Inflammatory macrophage treated with lipopolysaccharide for 1 hour (primary cell): ENCODE results near the gene CEACAM1.
"Not testable (repeated sequence)": the region's sequence is repeated elsewhere in the genome, so short reads cannot be mapped to it uniquely, and the experiment has no call there.

Experiments used
- DNase-seq, 2 donors: peaks; one replicate each; pipeline ENCODE4 v3.0.0-alpha.2; 2020 to 2022

The CEACAM1 gene

DNA sequence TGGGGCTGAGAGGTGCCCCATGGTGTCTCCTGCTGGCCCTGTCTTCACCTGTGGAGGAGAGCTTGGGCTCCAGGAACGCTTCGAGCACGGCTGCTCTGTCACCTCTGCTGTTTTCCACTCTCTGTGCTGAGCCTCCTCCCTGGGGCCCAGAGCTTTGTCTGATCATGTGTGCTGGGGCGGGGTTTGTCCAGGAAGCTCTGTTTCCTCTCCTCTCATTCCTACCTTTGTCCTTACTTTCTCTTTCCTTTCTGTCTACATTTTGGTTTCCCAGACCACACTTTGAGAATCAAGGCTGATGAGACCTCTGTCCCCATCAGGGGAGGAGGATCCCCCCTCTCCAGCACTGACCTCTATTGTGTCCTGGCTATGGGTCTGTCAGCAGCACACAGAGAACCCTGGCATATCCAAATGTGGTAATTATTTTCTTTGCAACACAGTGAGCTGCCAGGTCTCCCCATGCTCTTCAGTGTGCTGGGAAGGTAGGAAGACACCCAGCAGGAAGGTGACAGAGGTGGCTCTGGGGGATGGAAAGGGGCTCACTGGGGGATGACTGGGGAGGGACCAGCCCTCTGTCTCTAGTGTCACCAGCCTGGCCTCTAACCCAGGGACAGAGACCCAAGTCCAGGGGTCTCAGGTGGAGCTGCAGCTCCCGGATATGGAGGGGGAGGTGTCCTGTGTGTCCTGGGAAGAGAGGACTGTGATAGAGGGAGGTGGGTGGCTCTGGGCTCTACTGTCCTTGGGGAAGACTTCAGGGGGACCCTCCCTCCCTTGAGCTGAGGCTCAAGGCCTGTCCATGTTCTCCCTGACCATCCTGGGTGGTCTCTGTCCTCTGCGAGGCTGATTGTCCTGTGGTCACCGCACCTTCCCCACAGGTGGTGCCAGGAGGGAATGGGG lies at the start of gene CEACAM1:
Gene CEACAM1, minus strand, starts transcription at position 128 of the 894 bp plus-strand sequence. Its CDS starts 107 bp downstream, at position 21.
- peak; percentile 10 to 33 for DNase-seq

DNA sequence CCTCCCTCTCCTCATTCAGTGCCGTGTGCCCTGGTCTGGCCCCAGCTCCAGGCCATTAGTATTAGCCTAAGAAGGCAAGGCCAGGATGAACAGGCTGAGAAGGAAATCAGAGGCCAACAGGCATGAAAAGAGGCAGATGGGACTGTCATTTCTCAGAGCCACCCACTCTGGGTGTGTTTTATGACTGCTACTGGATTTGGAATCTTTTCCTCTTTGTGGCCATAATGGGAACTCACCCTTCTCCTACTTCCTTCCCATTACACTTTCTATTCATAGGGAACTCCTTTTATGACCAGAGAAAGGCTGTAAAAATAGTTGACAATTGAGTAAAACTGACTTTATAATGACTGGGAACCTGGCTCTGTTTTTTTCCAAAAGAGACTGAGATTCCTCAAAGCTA lies 48.7 kb upstream of the CEACAM1 start:
- peak; percentile 48 to 56 for DNase-seq

DNA sequence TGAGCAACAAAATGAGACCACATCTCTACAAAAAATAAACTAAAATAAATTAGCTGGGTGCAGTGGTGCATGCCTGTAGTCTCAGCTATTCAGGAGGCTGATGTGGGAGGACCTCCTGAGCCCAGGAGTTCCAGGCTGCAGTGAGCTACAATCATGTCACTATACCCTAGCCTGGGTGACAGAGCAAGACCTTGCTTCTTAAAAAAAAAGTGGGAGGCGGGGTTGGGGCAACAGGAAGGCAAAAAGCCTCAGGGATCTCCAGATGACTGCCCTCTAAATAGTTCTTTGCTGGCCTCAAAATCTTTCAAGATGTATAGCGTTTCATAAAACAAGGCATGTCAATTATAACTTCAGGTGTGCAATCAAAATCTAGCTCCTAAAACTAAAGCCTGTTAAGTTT lies 48.0 kb upstream of the CEACAM1 start:
- DNase-seq, result no peak

DNA sequence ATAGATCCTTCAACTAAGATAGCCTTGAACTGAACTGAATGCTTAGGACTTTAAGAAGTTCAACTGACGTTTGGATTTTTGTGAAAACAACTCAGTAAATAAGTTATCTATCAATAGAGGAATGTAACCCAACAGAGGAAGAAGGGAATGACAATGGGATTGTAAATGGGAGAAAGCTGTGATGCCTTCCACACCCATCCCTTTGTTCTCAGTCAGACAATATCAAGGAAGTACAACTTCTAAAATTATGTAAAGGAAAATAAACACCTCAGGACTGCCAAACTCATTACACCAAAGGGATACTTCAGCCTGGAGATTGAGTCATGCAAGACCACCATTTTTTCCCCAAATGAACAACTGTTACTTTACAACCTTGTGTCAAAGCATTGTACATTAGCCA lies 45.4 kb upstream of the CEACAM1 start:
- no peak for DNase-seq

DNA sequence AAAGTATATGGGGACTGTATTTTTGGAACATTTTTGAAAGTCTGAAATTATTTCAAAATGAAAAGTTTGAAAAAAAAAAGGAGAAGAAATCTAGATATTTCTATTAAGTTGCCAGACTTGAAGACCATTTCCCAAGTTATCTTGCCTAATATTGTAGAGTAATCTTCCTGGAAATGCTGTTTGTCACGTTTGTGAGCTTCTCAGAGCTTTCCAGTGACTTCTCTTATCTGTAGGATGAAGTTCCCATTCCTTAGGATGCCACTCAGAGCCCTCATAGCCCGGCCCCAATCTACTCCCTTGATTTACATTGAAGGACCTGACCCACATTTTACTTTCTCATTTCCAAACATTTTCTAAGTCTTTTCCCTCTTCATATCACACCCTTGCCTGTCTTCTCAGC lies 42.8 kb upstream of the CEACAM1 start:
- DNase-seq, result peak; percentile 45 to 68

DNA sequence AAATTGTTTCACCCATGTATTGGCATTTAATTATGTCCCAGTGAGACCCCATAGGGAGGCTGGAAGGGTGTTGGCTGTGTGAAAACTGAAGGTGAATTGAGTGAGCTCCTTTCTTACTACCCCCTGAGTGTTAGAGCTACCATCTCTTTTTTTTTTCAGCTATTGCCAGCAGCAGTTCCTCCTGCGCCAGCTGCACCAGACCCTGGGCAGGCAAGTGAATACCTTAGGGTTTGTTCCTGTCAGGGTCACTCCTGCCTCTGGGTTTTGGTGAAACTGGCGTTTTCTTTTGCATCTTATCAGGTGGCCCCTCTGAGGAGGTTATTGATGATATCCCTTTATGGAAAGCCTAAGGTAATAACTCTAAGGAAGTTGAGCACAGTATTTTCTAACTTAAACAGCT lies 40.9 kb upstream of the CEACAM1 start:
- no peak for DNase-seq

DNA sequence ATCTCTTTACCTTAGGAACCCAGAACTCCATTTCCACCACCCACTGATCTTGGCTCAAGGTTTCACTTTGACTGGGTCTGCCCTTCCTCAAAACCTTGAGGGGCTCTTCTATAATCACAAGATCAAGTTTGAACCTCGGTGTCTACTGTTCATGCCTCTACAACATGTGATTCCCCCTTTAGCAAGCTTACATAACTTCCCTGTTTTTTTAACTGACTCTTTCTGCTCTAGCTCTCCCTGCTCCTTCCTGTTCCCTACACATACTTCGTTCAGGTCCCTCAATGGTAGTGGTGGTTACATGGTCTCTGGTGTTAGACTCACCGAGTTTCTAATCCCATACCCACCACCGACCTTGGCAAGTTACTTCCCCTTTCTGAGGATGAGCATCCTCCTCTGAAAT lies 39.7 kb upstream of the CEACAM1 start:
- peak; percentile 50 to 59 for DNase-seq

DNA sequence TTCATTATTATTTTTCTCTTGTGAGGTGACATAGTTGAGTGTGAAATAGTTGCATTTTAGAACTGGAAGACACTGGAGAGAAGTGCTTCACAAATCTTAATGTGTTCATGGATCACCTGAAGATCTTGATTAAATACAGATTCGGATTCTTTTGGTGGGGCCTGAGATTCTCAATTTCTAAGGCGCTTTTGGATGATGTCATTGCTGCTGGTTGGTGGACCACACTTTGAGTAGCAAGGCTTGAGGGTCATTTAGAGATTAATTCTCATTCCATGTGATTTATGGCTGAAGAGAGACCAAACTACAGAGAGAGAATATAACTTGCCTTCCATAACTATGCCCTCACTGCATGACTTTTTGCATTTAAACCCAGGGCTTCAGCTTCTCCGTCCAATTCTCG lies 39.3 kb upstream of the CEACAM1 start:
- no peak for DNase-seq

DNA sequence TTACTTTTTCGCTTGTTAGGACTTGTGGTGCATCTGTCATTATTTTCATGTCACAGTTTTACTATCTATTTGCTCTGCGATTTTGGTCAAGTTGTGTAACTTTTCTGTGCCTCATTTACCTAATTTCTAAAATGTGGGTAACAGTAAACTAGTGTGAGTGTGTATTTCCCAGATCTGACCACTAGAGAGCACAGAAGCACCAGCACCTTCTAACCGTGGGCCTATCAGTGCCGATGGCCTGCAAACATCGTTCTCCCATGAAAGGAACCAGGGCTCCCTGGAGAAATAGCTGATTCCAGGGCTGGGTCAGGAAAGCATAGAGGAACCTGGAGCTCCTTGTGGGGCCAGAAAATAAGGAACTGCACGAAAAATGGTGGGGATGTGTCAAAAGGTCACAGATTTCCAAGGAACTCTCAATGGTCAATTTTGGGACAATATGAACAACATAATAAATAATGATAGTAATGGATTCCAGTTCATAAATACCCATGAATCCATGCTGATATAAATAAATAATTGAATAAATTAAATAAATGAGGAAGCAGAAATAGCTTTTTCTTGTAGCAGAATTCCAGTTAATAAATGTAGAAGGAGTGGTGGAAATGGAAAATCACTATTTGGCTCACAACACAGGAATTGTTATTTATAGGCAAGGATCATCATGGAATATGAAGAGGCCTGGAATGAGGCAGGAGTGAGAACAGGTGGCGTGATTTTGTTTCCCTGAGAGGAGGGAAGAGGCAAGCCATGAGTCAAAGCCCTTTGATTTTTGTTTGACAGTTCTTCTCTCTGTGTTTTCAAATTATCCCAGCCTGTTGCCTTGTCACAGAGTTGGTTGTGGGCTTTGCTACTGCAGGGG lies 35.3 kb upstream of the CEACAM1 start:
- DNase-seq, result peak; percentile 39 to 77

DNA sequence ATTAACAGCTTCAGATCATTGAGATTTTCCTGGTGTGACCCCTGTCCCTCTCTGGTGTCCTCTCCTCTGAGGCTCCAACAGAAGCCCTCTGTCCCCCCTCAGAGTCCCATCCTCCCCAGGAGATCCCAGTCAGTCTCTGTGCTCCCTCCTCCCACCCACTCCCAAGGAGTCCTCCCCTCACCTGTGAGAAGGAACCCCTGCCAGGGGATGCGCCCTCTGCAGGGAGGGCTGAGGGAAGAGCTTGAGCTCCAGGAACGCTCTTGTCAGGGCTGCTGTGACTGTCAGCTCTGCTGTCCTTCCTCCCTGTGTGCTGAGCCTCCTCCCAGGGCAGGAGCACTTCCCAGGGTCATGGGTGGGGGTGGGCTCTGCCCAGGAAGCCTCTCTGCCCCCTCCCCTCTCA lies 33.2 kb upstream of the CEACAM1 start:
- no peak for DNase-seq

DNA sequence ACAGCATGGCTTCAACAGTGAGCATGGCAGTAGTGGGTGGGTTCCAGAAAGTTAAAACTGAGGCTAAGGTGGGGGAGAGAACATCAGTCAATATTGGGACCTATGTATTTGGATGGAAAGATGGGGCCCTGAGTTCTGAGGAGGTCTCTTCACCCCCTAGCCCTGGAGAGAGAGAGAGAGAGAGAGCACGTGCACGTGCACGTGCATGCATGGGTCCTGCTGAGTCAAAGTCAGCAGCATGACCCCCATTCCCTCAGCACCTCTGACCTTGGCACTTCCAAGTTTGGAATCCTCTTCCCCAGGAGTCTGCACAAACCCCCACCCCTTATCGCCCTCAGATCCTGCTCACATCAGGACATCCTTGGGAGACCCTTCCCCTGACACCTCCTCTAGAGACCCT lies 32.5 kb upstream of the CEACAM1 start:
- no peak for DNase-seq

DNA sequence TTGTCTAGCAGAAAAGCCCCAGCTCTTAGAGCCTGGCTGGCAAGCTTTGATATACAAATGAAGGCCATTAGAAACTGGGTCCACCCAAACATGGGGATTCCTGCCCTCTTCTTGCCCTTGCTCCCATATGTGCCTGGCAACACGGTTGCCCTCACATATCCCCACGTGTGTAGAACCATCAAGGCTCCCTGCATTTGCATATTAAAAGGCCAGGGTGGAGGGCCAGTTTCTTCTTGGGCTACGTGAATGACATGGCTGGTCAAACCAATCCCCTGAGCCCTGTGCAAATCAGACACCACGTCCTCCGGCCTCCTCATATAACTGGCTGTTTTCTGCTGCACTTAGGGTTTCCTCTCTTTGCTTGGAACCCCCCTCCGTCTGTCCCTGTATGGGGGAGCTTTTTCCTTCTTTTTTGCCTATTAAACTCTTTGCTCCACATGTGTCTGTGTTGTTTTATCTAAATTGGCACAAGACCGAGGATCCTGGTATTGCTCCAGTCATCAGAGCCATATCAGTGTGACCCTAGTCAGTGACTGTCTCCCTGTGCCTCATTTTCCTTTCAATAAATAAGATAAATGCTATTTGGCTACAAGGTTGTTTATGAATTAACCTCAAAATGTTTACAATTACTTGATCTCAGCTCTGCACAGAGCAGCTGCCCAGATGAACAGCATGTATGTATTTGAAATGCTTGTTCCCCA lies 30.3 kb upstream of the CEACAM1 start:
- DNase-seq, result no peak

DNA sequence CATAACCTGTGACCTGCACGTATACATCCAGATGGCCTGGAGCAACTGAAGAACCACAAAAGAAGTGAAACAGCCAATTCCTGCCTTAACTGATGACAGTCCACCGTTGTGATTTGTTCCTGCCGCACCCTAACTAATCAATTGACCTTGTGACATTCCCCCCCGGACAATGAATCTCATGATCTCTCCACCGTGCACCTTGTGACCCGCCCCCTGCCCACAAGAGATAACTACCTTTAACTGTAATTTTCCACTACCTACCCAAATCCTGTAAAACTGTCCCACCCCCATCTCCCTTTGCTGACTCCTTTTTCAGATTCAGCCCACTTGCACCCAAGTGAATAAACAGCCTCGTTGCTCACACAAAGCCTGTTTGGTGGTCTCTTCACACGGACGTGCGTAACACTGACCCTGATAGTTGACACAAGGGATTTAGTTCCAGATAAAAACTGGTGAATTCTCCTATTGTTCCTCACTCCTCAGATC lies 29.1 kb upstream of the CEACAM1 start:
- DNase-seq, result not testable (repeated sequence)

DNA sequence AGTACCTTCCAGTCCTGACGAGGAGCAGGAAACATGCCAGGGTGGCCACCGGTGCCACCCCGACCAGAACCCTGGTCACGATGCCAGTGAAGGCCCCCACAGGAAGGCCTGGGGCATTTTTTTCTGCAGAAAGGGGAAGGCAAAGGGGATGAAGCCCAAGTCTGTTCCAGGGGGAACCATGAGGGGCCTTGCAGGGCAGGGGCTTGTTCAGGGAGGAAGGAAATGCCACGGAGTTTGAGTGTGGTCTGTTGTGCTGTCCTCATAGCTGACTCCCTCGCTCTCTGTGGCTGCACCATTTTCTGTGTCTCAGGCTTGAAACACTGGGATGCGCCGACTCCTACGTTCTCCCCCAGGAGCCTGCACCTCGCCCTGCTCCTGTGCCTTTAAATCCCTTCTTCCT lies 27.5 kb upstream of the CEACAM1 start:
- DNase-seq, result no peak

DNA sequence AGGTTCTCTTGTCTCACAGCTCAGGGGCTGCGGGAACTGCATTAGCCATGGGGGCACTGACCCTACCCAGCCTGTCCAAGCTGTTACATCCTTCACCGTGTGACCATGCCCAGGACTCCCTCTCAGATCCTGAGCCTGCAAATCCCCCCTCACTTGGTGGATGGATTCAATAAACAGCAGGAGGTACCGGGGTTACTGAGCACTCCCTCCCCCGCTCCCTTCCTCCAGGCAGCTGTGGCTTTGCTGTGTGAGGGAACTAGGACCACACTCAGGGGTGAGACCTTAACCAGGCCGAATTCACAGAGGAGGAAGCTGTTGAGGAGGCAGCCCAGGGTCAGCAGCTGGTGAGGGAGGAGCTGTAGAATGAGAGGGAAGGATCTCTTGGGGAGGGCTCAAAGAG lies 27.0 kb upstream of the CEACAM1 start:
- DNase-seq, result no peak

DNA sequence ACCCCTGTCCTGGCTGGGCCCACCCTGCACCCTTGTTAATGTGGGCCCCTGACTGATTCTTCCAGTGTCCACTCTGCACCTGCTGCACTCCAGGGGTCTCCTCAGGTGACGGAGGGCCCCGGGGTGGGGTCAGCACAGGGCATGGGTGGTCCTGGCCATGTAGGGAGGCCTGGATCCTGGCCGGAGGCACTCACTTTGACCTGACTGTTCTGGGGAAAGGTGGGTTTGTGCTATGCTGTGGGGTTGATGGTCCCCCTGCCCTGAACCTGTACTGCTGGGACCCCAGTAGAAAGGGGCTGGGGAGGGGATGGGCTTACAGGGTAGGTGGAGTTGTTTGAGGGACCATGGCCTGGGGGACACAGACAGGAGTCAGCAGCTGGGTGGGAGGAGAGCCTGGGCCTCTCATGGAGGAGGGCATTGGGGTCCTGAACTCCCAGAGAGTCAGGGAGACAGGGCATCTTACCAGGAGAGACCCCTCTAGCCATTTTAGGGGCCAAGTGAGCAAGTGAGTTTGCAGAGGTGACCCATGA lies 25.8 kb upstream of the CEACAM1 start:
- DNase-seq, result no peak

DNA sequence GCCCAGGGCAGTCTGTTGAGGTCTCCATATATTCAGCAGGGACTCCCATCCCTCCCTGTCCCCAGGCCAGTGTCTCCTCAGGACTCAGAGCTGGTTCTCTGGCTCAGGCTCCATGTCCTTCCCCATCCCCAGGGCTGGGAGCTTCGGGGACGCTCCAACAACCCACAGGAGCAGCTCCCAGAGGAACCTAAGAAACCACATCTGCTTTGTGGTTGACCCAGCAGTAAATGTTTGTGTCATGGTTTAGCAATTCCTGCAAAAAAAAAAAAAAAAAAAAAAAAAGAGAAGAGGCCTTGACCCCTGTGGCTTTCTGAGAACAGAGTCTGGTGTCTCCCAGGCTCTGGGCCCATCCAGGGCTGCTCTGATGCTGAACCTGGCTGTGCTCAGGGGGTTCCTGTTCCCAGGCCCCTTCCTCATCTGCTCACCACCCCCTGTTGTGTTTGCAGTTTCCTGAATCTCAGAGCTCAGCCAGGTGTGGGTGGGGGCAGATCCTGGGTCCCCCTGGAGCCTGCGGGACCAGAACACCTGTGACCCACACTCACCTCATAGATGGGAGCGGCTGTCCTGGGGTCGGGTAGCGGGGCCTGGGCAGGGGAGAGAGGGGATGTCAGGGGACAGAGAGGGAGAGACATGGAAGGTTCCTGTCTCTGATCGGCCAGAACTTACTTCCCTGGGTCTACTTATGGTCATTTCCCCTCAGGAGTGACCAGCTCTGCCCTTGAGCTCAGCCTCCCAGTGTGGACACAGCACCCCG lies 25.2 kb upstream of the CEACAM1 start:
- DNase-seq, result peak; percentile 74 to 84

DNA sequence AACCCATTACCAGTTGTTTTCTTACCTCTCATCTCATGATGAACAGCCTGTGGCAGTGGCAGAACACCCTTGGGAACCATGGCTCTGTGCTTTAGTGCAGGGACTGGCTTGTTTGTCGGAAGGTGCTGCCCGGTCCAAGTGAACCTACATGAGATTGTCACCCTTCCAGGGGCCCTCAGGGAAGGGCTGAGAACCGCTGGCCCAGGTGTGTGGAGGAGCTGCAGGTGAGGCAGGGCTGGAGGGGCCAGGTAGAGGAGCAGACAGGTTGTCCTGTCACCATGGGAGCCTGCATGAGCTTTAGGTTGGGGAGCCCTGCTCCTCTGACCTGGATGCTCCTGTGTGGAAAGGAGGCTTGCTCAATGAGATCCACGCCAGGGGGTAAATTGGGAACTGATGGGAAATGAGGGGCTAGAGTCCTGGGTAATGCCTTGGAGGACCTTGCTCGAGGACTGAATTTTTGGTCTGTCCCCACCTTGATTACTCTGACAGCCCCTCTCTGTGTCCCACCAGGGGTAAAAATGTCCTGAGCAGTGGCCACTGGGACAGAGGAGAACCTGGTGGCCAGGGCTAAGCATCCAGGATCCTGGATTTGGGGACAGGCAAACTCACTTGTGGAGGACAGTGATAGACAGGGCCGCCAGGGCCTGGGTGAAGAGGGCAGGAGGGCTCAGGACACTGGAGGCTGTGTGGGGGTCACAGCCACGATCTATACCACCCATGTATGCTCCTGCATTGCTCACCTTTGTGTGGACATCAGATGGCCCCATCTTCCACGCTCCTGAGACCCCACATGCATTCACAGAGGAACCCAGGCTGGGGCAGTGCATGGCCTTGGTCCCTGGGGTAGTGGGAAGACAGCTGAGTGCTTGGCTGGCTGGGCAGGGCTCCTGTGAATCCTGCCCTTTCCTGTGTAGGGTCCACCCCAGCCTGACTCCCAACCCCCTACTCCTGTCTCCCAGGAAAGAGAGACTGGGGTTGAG lies 24.1 kb upstream of the CEACAM1 start:
- no peak for DNase-seq

DNA sequence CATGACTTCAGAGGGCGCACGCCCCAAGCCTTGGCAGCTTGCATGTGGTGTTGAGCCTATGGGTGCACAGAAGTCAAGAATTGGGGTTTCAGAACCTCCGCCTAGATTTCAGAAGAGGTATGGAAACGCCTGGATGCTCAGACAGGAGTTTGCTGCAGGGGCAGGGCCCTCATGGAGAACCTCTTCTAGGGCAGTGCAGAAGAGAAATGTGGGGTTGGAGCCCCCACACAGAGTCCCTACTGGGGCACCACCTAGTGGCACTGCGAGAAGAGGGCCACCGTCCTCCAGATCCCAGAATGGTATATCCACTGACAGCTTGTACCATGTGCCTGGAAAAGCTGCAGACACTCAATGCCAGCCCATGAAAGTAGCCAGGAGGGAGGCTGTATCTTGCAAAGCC lies 22.2 kb upstream of the CEACAM1 start:
- not testable (repeated sequence) for DNase-seq

DNA sequence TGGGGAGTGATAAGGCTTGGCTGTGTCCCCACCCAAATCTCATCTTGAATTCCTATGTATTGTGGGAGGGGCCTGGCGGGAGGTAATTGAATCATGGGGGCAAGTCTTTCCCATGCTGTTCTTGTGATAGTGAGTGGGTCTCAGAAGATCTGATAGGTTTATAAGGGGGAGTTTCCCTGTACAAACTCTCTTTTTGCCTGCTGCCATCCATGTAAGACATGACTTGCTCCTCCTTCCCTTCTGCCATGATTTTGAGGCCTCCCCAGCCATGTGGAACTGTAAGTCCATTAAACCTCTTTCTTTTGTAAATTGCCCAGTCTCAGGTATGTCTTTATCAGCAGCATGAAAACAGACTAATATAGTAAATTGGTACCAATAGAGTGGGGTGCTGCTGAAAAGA lies 20.8 kb upstream of the CEACAM1 start:
- DNase-seq, result not testable (repeated sequence)

DNA sequence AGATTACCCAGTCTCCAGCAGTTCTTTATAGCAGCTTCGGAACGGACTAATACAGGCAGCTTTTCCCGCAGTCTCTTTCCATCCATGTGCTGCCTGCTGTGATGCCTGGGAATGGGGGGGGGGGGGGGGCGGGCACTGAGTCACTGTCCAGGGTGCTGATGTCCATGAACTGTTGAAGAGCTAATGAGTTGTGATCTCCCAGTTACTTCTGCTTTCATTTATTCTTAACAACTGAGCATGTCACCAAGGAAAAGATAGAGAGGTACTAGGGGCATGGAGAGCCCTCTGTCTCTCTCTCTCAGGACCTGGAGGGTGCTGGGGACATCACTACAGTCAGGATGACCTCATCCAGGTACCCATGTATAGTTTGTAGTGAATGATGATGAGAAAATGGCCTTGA lies 20.3 kb upstream of the CEACAM1 start:
- no peak for DNase-seq
